SK-N-MC (cell line): Measurements from ENCODE around the gene BEGAIN.

Experiments
- EZH2 ChIP-seq: fragments of 200-600 bp; sonication (generic); IDR thresholded peaks from one replicate; pipeline ENCODE4 v1.6.1; 2017; ENCODE audit warnings: antibody characterized with exemption
- FOXP2 ChIP-seq: optimal IDR thresholded peaks from 2 replicates; pipeline ENCODE3; 2011; ENCODE audit warnings: mild to moderate bottlenecking, moderate library complexity; ENCODE audit not compliant: insufficient read depth; ENCODE audit errors: extremely low read length, control extremely low read depth
- POLR2AphosphoS5 ChIP-seq: IDR thresholded peaks from 2 replicates; pipeline ENCODE4 v1.6.1; 2012; ENCODE audit warnings: mild to moderate bottlenecking, low read depth, low read length, borderline replicate concordance

GRCh38 chr14:100604709-100605108, 17.5 kb upstream of the BEGAIN start:
- TF ChIP-seq POLR2AphosphoS5 (no peak), EZH2 (no peak), FOXP2 (no peak)
